HepG2 (cell line): Measurements from ENCODE around the gene ABCA2. TPM values are rescaled to one million over a fixed set of nuclear protein-coding genes. Genes with fewer than 3 reads are reported as not detected.

ENCODE experiments used
- ARID3A ChIP-seq: IDR thresholded peaks from 2 replicates; pipeline ENCODE4 v1.6.1; 2012; ENCODE audit warnings: low read depth, low read length, improper control_type of control experiment
- ATF7-NPFF ChIP-seq: sonication (generic); formaldehyde crosslinking; IDR thresholded peaks from 2 replicates; pipeline ENCODE4 v1.8.1; 2023; ENCODE audit warnings: mild to moderate bottlenecking, low read depth, missing genetic modification reagents, moderate library complexity
- ELF3 ChIP-seq: IDR thresholded peaks from 2 replicates; pipeline ENCODE4 v1.6.1; 2016; ENCODE audit warnings: missing genetic modification reagents, missing compliant biosample characterization
- GATAD1 ChIP-seq: IDR thresholded peaks from 2 replicates; pipeline ENCODE4 v1.6.1; 2016; ENCODE audit warnings: missing genetic modification reagents, missing compliant biosample characterization
- HMG20A ChIP-seq: IDR thresholded peaks from 2 replicates; pipeline ENCODE4 v1.6.1; 2016; ENCODE audit warnings: borderline replicate concordance
- NFIC ChIP-seq: IDR thresholded peaks from 2 replicates; pipeline ENCODE4 v1.6.1; 2012; ENCODE audit warnings: mild to moderate bottlenecking, low read length, inconsistent platforms
- RXRB ChIP-seq: IDR thresholded peaks from 2 replicates; pipeline ENCODE4 v1.6.1; 2016; ENCODE audit warnings: borderline replicate concordance, missing genetic modification reagents, missing compliant biosample characterization
- TAF1 ChIP-seq: sonication (generic); formaldehyde crosslinking; IDR thresholded peaks from 2 replicates; pipeline ENCODE4 v1.4.0; 2020; ENCODE audit warnings: missing genetic modification reagents
- TRIM24 ChIP-seq: sonication (generic); formaldehyde crosslinking; IDR thresholded peaks from 2 replicates; pipeline ENCODE4 v1.8.0; 2022; ENCODE audit warnings: mild to moderate bottlenecking, missing genetic modification reagents
- ZFYVE20 ChIP-seq: sonication (generic); formaldehyde crosslinking; IDR thresholded peaks from 2 replicates; pipeline ENCODE4 v1.8.0; 2023; ENCODE audit warnings: low read depth, mild to moderate bottlenecking, moderate library complexity, missing genetic modification reagents, borderline replicate concordance
- ZKSCAN5 ChIP-seq: sonication (generic); formaldehyde crosslinking; IDR thresholded peaks from 2 replicates; pipeline ENCODE4 v1.5.1; 2020; ENCODE audit warnings: mild to moderate bottlenecking, missing genetic modification reagents
- ZMYM3 ChIP-seq: sonication (generic); formaldehyde crosslinking; IDR thresholded peaks from 2 replicates; pipeline ENCODE4 v1.5.1; 2020; ENCODE audit warnings: mild to moderate bottlenecking, missing genetic modification reagents
- ZNF841 ChIP-seq: sonication (generic); formaldehyde crosslinking; IDR thresholded peaks from 2 replicates; pipeline ENCODE4 v1.8.1; 2023; ENCODE audit warnings: missing genetic modification reagents, borderline replicate concordance
- polyA plus RNA-seq, 8 experiments: library from polyadenylated mRNA; depleted of rRNA in 3 of 8; stranded (reverse) in 7 of 8; unstranded in 1 of 8; fragments of >200 nt; fragmentation: Illumina TruSeq in 4 of 8; extraction: Trizol in 4 of 8; gene quantifications; 2 replicates each; pipeline versions ENCODE4 v1.2.1 to v1.2.3, GENCODE V29; 2011 to 2016; ENCODE audit warnings: low read depth in 4 of 8, missing spikeins in 1 of 8, mixed read lengths in 1 of 8; ENCODE audit not compliant: insufficient read depth in 1 of 8
- total RNA-seq, 5 experiments: library from RNA; depleted of rRNA; stranded (reverse); fragments of >200 nt; fragmentation: Illumina TruSeq; extraction: Trizol; gene quantifications; 2 replicates each; pipeline ENCODE4 v1.2.3, GENCODE V29; 2016; ENCODE audit warnings: low read depth in 1 of 5

The ABCA2 gene
- total and polyA plus RNA-seq, 2 of the 13 experiments (the other 11 are each of a cell fraction or from before 2014, with no cell fraction given): 2.9 to 19.2 TPM

GRCh38 chr9:137056739-137057415 lies 28.8 kb upstream of the ABCA2 start (continued):
- TF ChIP-seq RXRB (CRISPR knock-in tag) (peak; percentile 35; the same call in 1 of the 2 replicates), ELF3 (CRISPR knock-in tag) (no peak), HMG20A (CRISPR knock-in tag) (no peak), TAF1 (no peak), GATAD1 (CRISPR knock-in tag) (no peak), ZKSCAN5 (CRISPR knock-in tag) (no peak), ZFYVE20 (no peak), TRIM24 (no peak), ZNF841 (CRISPR knock-in tag) (no peak), ATF7-NPFF (CRISPR knock-in tag) (peak; percentile 24; the same call in 1 of the 2 replicates), ARID3A (no peak), ZMYM3 (CRISPR knock-in tag) (0 out of 2 replicates have a peak, but pooled peaks have one; percentile 30), NFIC (no peak)
